ENCODE data around the gene MAP2K6. TPM values are rescaled to one million over a fixed set of nuclear protein-coding genes. Genes with fewer than 3 reads are reported as not detected.

The MAP2K6 gene
- total RNA-seq, 1 experiment from 2014 or later: 17.7 TPM

GRCh38 chr17:69443138-69443537 is 28.6 kb downstream of the MAP2K6 start:
- Histone ChIP-seq H2BK20ac (ENCODE audit: low read depth, low read length, poor library complexity, severe bottlenecking) (no peak overlapping the region), H3K4ac (ENCODE audit: low read depth, low read length) (no peak overlapping the region), H2BK120ac (ENCODE audit: low read depth, low read length, poor library complexity, severe bottlenecking) (no peak overlapping the region), H3K23me2 (ENCODE audit: insufficient read length, low read depth, low read length, poor library complexity, severe bottlenecking) (no peaks in the 10 kb centered on the region), H4K5ac (ENCODE audit: insufficient read length, low read depth, low read length) (no peak overlapping the region), H4K20me1 (ENCODE audit: control insufficient read depth, insufficient read depth, insufficient read length) (no peaks in the 10 kb centered on the region), H2BK5ac (ENCODE audit: insufficient read length, low read length) (no peak overlapping the region), H4K91ac (ENCODE audit: insufficient read length, low read depth, low read length) (no peak overlapping the region), H3K27ac (ENCODE audit: insufficient read length, low read depth, low read length) (no peak overlapping the region), H3K56ac (ENCODE audit: insufficient read length, low read depth, low read length) (no peak overlapping the region), H3K14ac (ENCODE audit: insufficient read depth, low read length) (no peak overlapping the region), H2BK15ac (ENCODE audit: low read depth, low read length) (no peak overlapping the region), H3K27me3 (ENCODE audit: insufficient read depth, low read length) (no peaks in the 10 kb centered on the region), H3K79me1 (ENCODE audit: insufficient read depth, low read depth, low read length, poor library complexity, severe bottlenecking) (no peaks in the 10 kb centered on the region), H4K8ac (replicated peaks; ENCODE audit: insufficient read length, low read depth, low read length) (no peak overlapping the region), H3K4me2 (ENCODE audit: insufficient read depth, insufficient read length, low read length) (no peak overlapping the region), H2AFZ (ENCODE audit: low read length) (no peak overlapping the region), H3K9ac (ENCODE audit: extremely low read depth, insufficient read length, low read length) (no peak overlapping the region), H2BK12ac (ENCODE audit: insufficient read length, low read depth, low read length) (no peak overlapping the region), H3K23ac (ENCODE audit: insufficient read length, low read depth, low read length) (no peak overlapping the region), H2AK5ac (ENCODE audit: insufficient read length, low read length) (no peak overlapping the region), H3K9me3 (ENCODE audit: control insufficient read depth, low read depth, low read length) (no peaks in the 10 kb centered on the region), H3K4me1 (ENCODE audit: insufficient read depth, low read length) (peaks cover 10% of the 10 kb centered on the region), H3T11ph (ENCODE audit: low read length) (no peak overlapping the region), H3K79me2 (ENCODE audit: insufficient read depth, low read length) (no peaks in the 10 kb centered on the region), H3K18ac (ENCODE audit: insufficient read length, low read depth, low read length) (no peak overlapping the region)
- H3K4me3 Mint-ChIP-seq: no peak overlapping the region
- no peak overlapping the region for H3K27ac Mint-ChIP-seq
- WGBS (ENCODE audit: extremely low coverage, insufficient read length, low lambda C conversion rate): no CpG with 5 or more reads among the region's 4 CpGs
- H3K9me3 Mint-ChIP-seq: peaks cover 0 to 3% of the 10 kb centered on the region in 2 experiments; a peak in 2 of 5 replicates
- no peaks in the 10 kb centered on the region for H3K27me3 Mint-ChIP-seq (ENCODE audit: low read depth)
- no peak for TF ChIP-seq CTCF (conservative IDR thresholded peaks at IDR 0.05)
- peaks cover 23 to 24% of the 10 kb centered on the region in 2 experiments for H3K4me1 Mint-ChIP-seq
- no peak for DNase-seq
- H3K36me3 Mint-ChIP-seq (ENCODE audit: insufficient read depth in 1 of 3, low read depth in 3 of 3): peaks cover 0 to 7% (median 0%) of the 10 kb centered on the region in 3 experiments; a peak in 3 of 7 replicates
